ENCODE measurements around the gene ARHGAP42. TPM values are rescaled to one million over a fixed set of nuclear protein-coding genes. Genes with fewer than 3 reads are reported as not detected.

ARHGAP42 gene
- total and polyA plus RNA-seq, 12 donors = 2.5 to 25.0 (median 11.5) TPM

DNA sequence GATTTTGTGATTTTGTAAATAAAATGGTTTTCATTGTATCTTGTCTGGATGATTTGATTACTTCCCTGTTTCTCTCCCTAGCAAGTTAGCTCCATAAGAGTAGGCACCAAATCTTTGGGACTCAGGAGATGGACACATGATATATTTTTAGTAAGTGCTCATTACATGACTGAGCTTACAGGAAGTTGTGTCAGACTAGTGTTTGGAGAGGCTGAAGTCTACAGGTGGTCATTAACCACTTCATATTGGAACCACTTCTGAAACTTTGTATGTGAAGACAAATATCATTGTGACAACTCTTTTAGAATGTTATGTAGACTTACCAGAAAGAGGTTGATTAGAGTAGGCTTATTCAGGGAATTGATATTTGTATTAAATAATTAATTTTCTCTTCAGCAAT lies 19.1 kb downstream of the ARHGAP42 start:
- no peak overlapping the region for H3K27ac ChIP-seq
- TF ChIP-seq, protein P1, sequence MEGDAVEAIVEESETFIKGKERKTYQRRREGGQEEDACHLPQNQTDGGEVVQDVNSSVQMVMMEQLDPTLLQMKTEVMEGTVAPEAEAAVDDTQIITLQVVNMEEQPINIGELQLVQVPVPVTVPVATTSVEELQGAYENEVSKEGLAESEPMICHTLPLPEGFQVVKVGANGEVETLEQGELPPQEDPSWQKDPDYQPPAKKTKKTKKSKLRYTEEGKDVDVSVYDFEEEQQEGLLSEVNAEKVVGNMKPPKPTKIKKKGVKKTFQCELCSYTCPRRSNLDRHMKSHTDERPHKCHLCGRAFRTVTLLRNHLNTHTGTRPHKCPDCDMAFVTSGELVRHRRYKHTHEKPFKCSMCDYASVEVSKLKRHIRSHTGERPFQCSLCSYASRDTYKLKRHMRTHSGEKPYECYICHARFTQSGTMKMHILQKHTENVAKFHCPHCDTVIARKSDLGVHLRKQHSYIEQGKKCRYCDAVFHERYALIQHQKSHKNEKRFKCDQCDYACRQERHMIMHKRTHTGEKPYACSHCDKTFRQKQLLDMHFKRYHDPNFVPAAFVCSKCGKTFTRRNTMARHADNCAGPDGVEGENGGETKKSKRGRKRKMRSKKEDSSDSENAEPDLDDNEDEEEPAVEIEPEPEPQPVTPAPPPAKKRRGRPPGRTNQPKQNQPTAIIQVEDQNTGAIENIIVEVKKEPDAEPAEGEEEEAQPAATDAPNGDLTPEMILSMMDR (IDR thresholded peaks at IDR 0.05) = no peak
- TF ChIP-seq POLR2A (IDR thresholded peaks at IDR 0.05) = no peak
- H3K36me3 ChIP-seq (replicated peaks in 1 of 2) = no peaks in the 10 kb centered on the region
- DNase-seq = no peak
- no peaks in the 10 kb centered on the region for H3K27me3 ChIP-seq
- H3K9me3 ChIP-seq (replicated peaks in 1 of 3) = no peaks in the 10 kb centered on the region
- no peak overlapping the region for H3K4me3 ChIP-seq
- intact Hi-C loops (cut with DNase I) = no loop called here
- peaks cover 0 to 8% of the 10 kb centered on the region in 2 donors for H3K4me1 ChIP-seq (replicated peaks in 1 of 2)

DNA sequence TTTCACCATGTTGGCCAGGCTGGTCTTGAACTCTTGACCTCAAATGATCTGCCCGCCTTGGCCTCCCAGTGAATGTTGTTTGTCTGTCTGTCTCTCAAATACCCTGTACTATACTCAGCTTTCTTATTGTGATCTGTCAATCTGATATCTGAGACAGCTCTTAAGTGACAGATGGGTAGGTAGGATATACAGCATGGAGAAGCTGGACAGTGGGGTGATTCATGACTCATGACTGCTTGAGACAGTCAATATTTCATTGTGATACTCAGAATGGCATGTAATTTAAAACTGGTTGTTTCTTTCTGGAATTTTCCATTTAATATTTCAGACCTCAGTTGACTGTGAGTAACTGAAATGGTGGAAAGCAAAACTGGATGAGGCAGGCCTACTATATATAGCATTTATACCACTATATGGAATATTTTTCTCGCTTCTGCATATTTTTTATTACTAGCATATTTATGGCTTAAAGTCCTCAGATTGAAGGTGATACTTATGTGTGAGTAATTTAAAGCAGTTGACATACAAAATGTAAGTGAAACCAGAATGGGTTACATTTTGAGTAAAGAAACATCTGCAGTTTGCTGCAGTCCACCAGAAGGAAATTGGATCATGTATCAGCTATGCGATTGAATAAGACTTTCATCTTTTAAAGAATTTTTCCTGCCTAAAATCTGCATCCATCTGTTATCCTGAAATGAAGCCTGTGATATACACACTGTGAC lies 22.3 kb downstream of the ARHGAP42 start:
- no peak for TF ChIP-seq POLR2A (IDR thresholded peaks at IDR 0.05)
- TF ChIP-seq, protein P1 (IDR thresholded peaks at IDR 0.05) = no peak
- H3K4me3 ChIP-seq = no peak overlapping the region
- intact Hi-C loops (cut with DNase I) = no loop called here
- no peaks in the 10 kb centered on the region for H3K9me3 ChIP-seq (replicated peaks in 1 of 3)
- peaks cover 0 to 8% of the 10 kb centered on the region in 2 donors for H3K4me1 ChIP-seq (replicated peaks in 1 of 2)
- DNase-seq = no peak
- no peaks in the 10 kb centered on the region for H3K36me3 ChIP-seq (replicated peaks in 1 of 2)
- H3K27me3 ChIP-seq = no peaks in the 10 kb centered on the region
- H3K27ac ChIP-seq = peak overlapping the region in 1 of 5 donors; percentile 27
- WGBS, 4 donors = 83 to 91% (median 87%) methylated on average over 3 of the region's 3 CpGs

DNA sequence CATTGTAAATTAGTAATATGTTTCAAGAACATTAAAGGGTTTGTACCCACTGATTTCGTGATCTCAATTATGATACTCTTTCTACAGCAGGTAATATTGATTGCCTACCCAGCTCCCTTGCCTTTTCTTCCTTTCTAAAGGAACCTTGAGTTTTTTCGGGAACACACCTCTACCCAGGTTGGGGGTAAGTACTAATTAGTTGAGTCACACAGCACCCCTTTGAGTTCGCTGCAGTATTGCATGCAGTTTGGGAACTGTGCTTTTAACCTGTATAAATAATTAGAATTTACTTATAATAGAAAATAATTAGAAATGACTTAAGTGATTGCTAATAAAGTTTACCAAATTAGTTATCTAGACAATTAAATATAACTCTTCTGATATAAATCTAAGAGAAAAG lies 24.9 kb downstream of the ARHGAP42 start:
- H3K27ac ChIP-seq = no peak overlapping the region
- WGBS, 4 donors = 74 to 96% (median 91%) methylated on average over 3 of the region's 3 CpGs
- no peak overlapping the region for H3K4me3 ChIP-seq
- TF ChIP-seq POLR2A (IDR thresholded peaks at IDR 0.05) = no peak
- TF ChIP-seq, protein P1 (IDR thresholded peaks at IDR 0.05) = no peak
- H3K36me3 ChIP-seq (replicated peaks in 1 of 2) = no peaks in the 10 kb centered on the region
- H3K9me3 ChIP-seq (replicated peaks in 1 of 3) = no peaks in the 10 kb centered on the region
- no peak for DNase-seq
- H3K4me1 ChIP-seq (replicated peaks in 1 of 2) = peaks cover 0 to 8% of the 10 kb centered on the region in 2 donors
- H3K27me3 ChIP-seq = no peaks in the 10 kb centered on the region
- intact Hi-C loops (cut with DNase I) = no loop called here

- intact Hi-C loops (cut with DNase I) = no loop called here
- Histone ChIP-seq H3K27ac (no peak overlapping the region), H3K4me1 (replicated peaks in 1 of 2) (peaks cover 0 to 8% of the 10 kb centered on the region in 2 donors), H3K36me3 (replicated peaks in 1 of 2) (no peaks in the 10 kb centered on the region), H3K4me3 (no peak overlapping the region), H3K9me3 (replicated peaks in 1 of 3) (no peaks in the 10 kb centered on the region), H3K27me3 (no peaks in the 10 kb centered on the region)
- TF ChIP-seq, protein P1 (IDR thresholded peaks at IDR 0.05) = no peak
- TF ChIP-seq POLR2A (IDR thresholded peaks at IDR 0.05) = no peak
- WGBS, 4 donors = 88 to 95% (median 91%) methylated on average over 3 of the region's 3 CpGs
- DNase-seq = no peak
These were observed 25.5 kb downstream of the ARHGAP42 start for GRCh38 chr11:100712583-100712982.

Data from adrenal gland (tissue), 12 donors.